ENCODE measurements around the gene PIK3R1. TPM values are rescaled to one million over a fixed set of nuclear protein-coding genes. Genes with fewer than 3 reads are reported as not detected.

The PIK3R1 gene
- total RNA-seq, 2 donors from 2014 or later = 32.4 to 58.7 TPM

DNA sequence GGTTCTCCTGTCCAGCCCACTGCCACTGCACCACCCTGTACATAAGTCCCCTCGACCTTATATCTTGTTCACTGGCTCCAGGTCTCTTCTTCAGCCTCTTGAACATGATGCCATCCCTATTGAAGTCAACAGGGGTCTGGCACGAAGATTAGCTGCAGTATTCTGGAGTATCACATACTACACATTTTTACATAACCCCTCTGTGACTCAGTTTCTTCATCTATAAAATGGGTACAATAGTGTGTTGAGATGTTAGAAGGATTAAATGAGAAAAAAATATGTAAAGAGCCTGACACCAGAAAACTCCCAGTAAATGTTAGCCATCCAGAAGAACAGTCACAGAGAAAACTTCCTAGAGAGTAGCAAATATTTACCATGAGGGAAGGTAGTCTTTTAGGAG lies 98.9 kb downstream of the PIK3R1 start:
- no peaks in the 10 kb centered on the region for H3K27me3 ChIP-seq
- H3K36me3 ChIP-seq (replicated peaks in 1 of 2; ENCODE audit: insufficient read depth in 1 of 2, low read depth in 2 of 2) = no peaks in the 10 kb centered on the region
- 73 to 86% methylated on average over 2 of the region's 2 CpGs for WGBS, 2 donors
- intact Hi-C loops (cut with DNase I) = no loop called here
- H3K4me3 ChIP-seq = no peak overlapping the region
- TF ChIP-seq CTCF (IDR thresholded peaks at IDR 0.05) = no peak
- TF ChIP-seq POLR2A (IDR thresholded peaks at IDR 0.05) = no peak
- DNase-seq = no peak
- ATAC-seq = no peak
- no peak overlapping the region for H3K27ac ChIP-seq
- H3K9me3 ChIP-seq = no peaks in the 10 kb centered on the region
- no peaks in the 10 kb centered on the region for H3K4me1 ChIP-seq

- Histone ChIP-seq H3K4me3 (no peak overlapping the region), H3K27ac (no peak overlapping the region), H3K36me3 (replicated peaks in 1 of 2; ENCODE audit: insufficient read depth in 1 of 2, low read depth in 2 of 2) (no peaks in the 10 kb centered on the region), H3K4me1 (no peaks in the 10 kb centered on the region), H3K27me3 (no peaks in the 10 kb centered on the region), H3K9me3 (no peaks in the 10 kb centered on the region)
- ATAC-seq (no peak), DNase-seq (no peak)
- WGBS, 2 donors = 71 to 88% methylated on average over 6 of the region's 6 CpGs
- no peak for TF ChIP-seq CTCF (IDR thresholded peaks at IDR 0.05)
- no peak for TF ChIP-seq POLR2A (IDR thresholded peaks at IDR 0.05)
- intact Hi-C loops (cut with DNase I) = no loop called here
These were observed 100.2 kb downstream of the PIK3R1 start for GRCh38 chr5:68315679-68316271.

DNA sequence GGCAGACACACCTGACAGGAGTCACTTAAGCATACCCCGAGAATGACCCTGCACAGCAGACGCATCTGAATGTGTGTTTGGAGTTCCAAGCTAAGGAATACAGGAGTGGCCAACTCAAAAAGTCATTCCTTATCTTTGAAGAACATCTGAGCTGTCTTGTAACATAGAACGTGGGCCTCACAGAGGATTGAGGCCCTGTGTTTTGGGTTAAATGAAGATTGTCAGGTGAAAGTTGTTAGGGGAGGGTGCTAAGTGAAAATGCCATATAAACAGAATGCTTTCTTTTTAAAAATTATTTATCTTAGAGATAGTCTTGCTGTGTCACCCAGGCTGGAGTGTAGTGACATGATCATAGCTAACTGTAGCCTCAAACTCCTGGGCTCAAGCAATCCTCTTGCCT lies 100.9 kb downstream of the PIK3R1 start:
- intact Hi-C loops (cut with DNase I) = no loop called here
- ATAC-seq (no peak), DNase-seq (no peak)
- Histone ChIP-seq H3K27me3 (no peaks in the 10 kb centered on the region), H3K36me3 (replicated peaks in 1 of 2; ENCODE audit: insufficient read depth in 1 of 2, low read depth in 2 of 2) (no peaks in the 10 kb centered on the region), H3K27ac (no peak overlapping the region), H3K4me1 (no peaks in the 10 kb centered on the region), H3K9me3 (no peaks in the 10 kb centered on the region), H3K4me3 (no peak overlapping the region)
- no peak for TF ChIP-seq CTCF (IDR thresholded peaks at IDR 0.05)
- no peak for TF ChIP-seq POLR2A (IDR thresholded peaks at IDR 0.05)
- 89 to 95% methylated on average over 3 of the region's 3 CpGs for WGBS, 2 donors

- ATAC-seq (no peak), DNase-seq (no peak)
- no peak overlapping the region for H3K4me3 ChIP-seq
- 34 to 61% methylated on average over 5 of the region's 5 CpGs for WGBS, 2 donors
- H3K27me3 ChIP-seq = no peaks in the 10 kb centered on the region
- no peaks in the 10 kb centered on the region for H3K9me3 ChIP-seq
- no peaks in the 10 kb centered on the region for H3K4me1 ChIP-seq
- intact Hi-C loops (cut with DNase I) = no loop called here
- H3K27ac ChIP-seq = no peak overlapping the region
- no peaks in the 10 kb centered on the region for H3K36me3 ChIP-seq (replicated peaks in 1 of 2; ENCODE audit: insufficient read depth in 1 of 2, low read depth in 2 of 2)
- TF ChIP-seq POLR2A (IDR thresholded peaks at IDR 0.05) (no peak), CTCF (IDR thresholded peaks at IDR 0.05) (no peak)
These were observed 102.1 kb downstream of the PIK3R1 start for GRCh38 chr5:68317646-68318045.

GRCh38 chr5:68318955-68319705 lies 103.6 kb downstream of the PIK3R1 start:
- 84 to 92% methylated on average over 6 of the region's 6 CpGs for WGBS, 2 donors
- Histone ChIP-seq H3K4me1 (no peaks in the 10 kb centered on the region), H3K36me3 (replicated peaks in 1 of 2; ENCODE audit: insufficient read depth in 1 of 2, low read depth in 2 of 2) (no peaks in the 10 kb centered on the region), H3K27me3 (no peaks in the 10 kb centered on the region), H3K27ac (no peak overlapping the region), H3K4me3 (no peak overlapping the region), H3K9me3 (no peaks in the 10 kb centered on the region)
- DNase-seq = no peak
- no peak for ATAC-seq
- no peak for TF ChIP-seq POLR2A (IDR thresholded peaks at IDR 0.05)
- no peak for TF ChIP-seq CTCF (IDR thresholded peaks at IDR 0.05)
- intact Hi-C loops (cut with DNase I) = no loop called here

Measured in body of pancreas (tissue), 4 donors.